Measurements from ENCODE around the gene OR4K5. TPM values are rescaled to one million over a fixed set of nuclear protein-coding genes. Genes with fewer than 3 reads are reported as not detected.

OR4K5 gene
- not detected in 2 replicates for total RNA-seq

GRCh38 chr14:19920021-19920657 is at the start of gene OR4K5:
TSS of gene OR4K5 (plus strand) at chr14:19920607. CDS start at chr14:19920607, 0 bp downstream.
- H3K9me3 Mint-ChIP-seq, result no peaks in the 10 kb centered on the region
- no peaks in the 10 kb centered on the region for H3K36me3 Mint-ChIP-seq (ENCODE audit: low read depth)
- no peak within 1 kb of the TSS for H3K27ac Mint-ChIP-seq
- no peak within 1 kb of the TSS for H3K4me3 Mint-ChIP-seq
- intact Hi-C loops (cut with micrococcal nuclease), result no loop called here
- H3K4me1 Mint-ChIP-seq (ENCODE audit: low read depth), result no peaks in the 10 kb centered on the region
- H3K27me3 Mint-ChIP-seq (ENCODE audit: insufficient read depth), result no peaks in the 10 kb centered on the region
- no peak for DNase-seq (ENCODE audit: low spot score)

GRCh38 chr14:19873178-19873577 is 47.2 kb upstream of the OR4K5 start:
- Mint-ChIP-seq H3K4me3 (no peak overlapping the region), H3K9me3 (no peaks in the 10 kb centered on the region), H3K27ac (no peak overlapping the region), H3K27me3 (ENCODE audit: insufficient read depth) (no peaks in the 10 kb centered on the region), H3K36me3 (ENCODE audit: low read depth) (no peaks in the 10 kb centered on the region), H3K4me1 (ENCODE audit: low read depth) (no peaks in the 10 kb centered on the region)
- DNase-seq (ENCODE audit: low spot score), result no peak
- intact Hi-C loops (cut with micrococcal nuclease), result no loop called here

DNA sequence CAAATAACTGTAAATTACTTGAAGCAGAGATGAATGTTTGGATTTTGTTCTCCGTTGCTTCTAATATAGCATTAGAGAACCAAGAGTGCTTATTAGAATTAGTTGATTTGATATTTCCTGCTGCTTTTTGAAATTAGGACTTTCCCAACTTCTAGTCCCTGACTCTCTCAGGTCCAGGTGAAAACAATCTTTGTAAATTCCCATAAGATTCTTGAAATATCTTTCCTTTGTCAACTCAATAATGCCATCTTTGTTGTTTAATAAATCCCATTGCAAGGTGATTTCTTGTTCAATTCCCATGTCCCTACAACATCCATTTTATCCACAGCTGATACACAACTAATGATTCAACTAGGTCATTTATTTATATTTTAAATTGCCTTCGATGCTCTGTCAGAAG is 45.6 kb upstream of the OR4K5 start, which contains the start of gene OR4K2:
OR4K2 (plus strand) TSS at position 301 of the 400 bp plus-strand sequence. CDS start 1,126 bp downstream, outside the sequence.
- Mint-ChIP-seq H3K4me1 (ENCODE audit: low read depth) (no peaks in the 10 kb centered on the region), H3K9me3 (no peaks in the 10 kb centered on the region), H3K36me3 (ENCODE audit: low read depth) (no peaks in the 10 kb centered on the region), H3K4me3 (no peak within 1 kb of the TSS), H3K27me3 (ENCODE audit: insufficient read depth) (no peaks in the 10 kb centered on the region), H3K27ac (no peak within 1 kb of the TSS)
- intact Hi-C loops (cut with micrococcal nuclease), result no loop called here
- DNase-seq (ENCODE audit: low spot score), result no peak

- intact Hi-C loops (cut with micrococcal nuclease), result no loop called here
- Mint-ChIP-seq H3K27me3 (ENCODE audit: insufficient read depth) (no peaks in the 10 kb centered on the region), H3K9me3 (no peaks in the 10 kb centered on the region), H3K27ac (no peak overlapping the region), H3K36me3 (ENCODE audit: low read depth) (no peaks in the 10 kb centered on the region), H3K4me3 (no peak overlapping the region), H3K4me1 (ENCODE audit: low read depth) (no peaks in the 10 kb centered on the region)
- no peak for DNase-seq (ENCODE audit: low spot score)
Measured at GRCh38 chr14:19878029-19878642, 42.3 kb upstream of the OR4K5 start.

DNA sequence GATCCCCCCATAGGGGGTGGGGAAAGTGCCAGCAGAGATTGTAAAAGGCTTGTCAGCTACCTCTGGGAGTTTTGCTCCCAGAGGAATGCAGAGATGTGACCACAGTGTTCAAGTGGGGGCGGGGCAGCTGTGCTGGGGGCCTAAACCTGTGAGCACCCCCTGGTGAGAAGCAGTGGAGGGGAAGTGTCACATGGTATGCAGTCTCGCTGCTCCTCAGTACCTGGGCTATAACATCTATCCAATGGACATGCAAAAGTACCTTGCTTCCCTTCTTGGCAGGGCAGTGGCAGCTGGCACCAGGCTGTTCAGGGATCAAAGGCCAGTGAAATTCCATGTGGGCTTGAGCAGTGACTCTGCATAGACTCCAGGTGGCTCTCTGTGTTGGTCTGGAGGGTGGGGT is 25.1 kb upstream of the OR4K5 start:
- H3K36me3 Mint-ChIP-seq (ENCODE audit: low read depth), result no peaks in the 10 kb centered on the region
- H3K4me3 Mint-ChIP-seq, result no peak overlapping the region
- H3K4me1 Mint-ChIP-seq (ENCODE audit: low read depth), result no peaks in the 10 kb centered on the region
- H3K9me3 Mint-ChIP-seq, result peaks cover 54% of the 10 kb centered on the region
- no peak overlapping the region for H3K27ac Mint-ChIP-seq
- no peaks in the 10 kb centered on the region for H3K27me3 Mint-ChIP-seq (ENCODE audit: insufficient read depth)
- intact Hi-C loops (cut with micrococcal nuclease), result no loop called here
- DNase-seq (ENCODE audit: low spot score), result no peak

GRCh38 chr14:19900999-19901398 is 19.4 kb upstream of the OR4K5 start:
- no peak overlapping the region for H3K27ac Mint-ChIP-seq
- no peaks in the 10 kb centered on the region for H3K36me3 Mint-ChIP-seq (ENCODE audit: low read depth)
- intact Hi-C loops (cut with micrococcal nuclease), result no loop called here
- peaks cover 29% of the 10 kb centered on the region for H3K9me3 Mint-ChIP-seq
- no peaks in the 10 kb centered on the region for H3K4me1 Mint-ChIP-seq (ENCODE audit: low read depth)
- H3K27me3 Mint-ChIP-seq (ENCODE audit: insufficient read depth), result no peaks in the 10 kb centered on the region
- H3K4me3 Mint-ChIP-seq, result no peak overlapping the region
- no peak for DNase-seq (ENCODE audit: low spot score)

DNA sequence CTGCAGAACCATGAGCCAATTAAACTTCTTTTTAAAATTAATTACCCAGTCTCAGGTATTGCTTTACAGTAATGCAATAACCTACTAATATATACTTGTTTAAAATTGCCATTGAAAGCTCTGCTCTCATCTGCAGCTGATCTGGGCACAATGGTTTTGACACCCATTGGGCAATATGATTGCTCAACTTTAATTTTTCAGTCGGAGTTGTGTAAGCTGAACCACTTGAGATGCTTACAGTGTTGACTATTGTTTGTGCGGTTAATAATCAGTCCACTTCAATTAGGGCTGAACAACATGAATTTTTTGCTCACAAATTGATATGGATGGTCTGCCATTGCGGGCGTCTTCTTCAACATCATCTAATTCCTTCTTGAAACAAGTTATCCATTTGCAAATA is 18.0 kb upstream of the OR4K5 start:
- intact Hi-C loops (cut with micrococcal nuclease), result no loop called here
- DNase-seq (ENCODE audit: low spot score), result no peak
- H3K4me3 Mint-ChIP-seq, result no peak overlapping the region
- H3K4me1 Mint-ChIP-seq (ENCODE audit: low read depth), result no peaks in the 10 kb centered on the region
- no peak overlapping the region for H3K27ac Mint-ChIP-seq
- H3K27me3 Mint-ChIP-seq (ENCODE audit: insufficient read depth), result no peaks in the 10 kb centered on the region
- peaks cover 15% of the 10 kb centered on the region for H3K9me3 Mint-ChIP-seq
- H3K36me3 Mint-ChIP-seq (ENCODE audit: low read depth), result no peaks in the 10 kb centered on the region

DNA sequence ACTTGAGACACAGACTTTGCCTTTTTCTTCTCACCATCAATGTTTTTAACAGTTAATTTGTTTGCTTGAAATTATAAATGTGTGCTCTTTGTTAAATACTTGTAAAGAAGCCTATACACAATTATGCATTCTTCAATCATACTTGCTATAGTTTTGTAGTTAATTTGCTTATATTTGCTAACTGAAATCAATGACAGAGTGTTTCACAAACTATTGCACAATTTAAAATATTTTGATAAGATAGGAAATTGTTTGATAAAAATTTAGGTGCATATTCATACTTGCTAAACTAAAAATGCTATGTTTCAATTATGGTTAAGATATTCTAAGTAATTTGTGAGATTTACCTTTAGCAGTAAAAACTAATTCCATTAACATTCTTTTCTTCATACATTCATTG is 13.7 kb upstream of the OR4K5 start:
- Mint-ChIP-seq H3K36me3 (ENCODE audit: low read depth) (no peaks in the 10 kb centered on the region), H3K4me1 (ENCODE audit: low read depth) (no peaks in the 10 kb centered on the region), H3K27me3 (ENCODE audit: insufficient read depth) (no peaks in the 10 kb centered on the region), H3K4me3 (no peak overlapping the region), H3K27ac (no peak overlapping the region), H3K9me3 (peaks cover 15% of the 10 kb centered on the region)
- intact Hi-C loops (cut with micrococcal nuclease), result no loop called here
- DNase-seq (ENCODE audit: low spot score), result no peak

DNA sequence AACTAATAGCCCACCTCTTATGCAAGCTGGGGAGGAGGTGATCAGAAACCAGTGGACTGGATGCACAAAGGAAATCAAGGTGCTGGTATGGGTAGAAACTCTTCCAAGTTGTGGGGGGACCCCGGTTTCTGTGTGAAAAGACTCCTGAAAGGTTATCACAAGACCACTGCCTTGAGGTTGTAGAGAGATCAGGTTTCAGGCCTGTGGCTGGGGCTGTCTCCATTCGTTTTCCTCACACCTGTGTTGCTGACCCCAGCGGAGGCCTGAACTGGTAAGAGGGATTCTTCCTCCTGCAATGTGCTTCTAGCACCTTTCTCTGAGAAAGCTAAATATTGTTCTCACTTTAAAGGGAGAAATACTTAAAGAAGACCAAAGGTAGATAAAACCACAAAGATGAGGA is 9.3 kb upstream of the OR4K5 start:
- H3K9me3 Mint-ChIP-seq, result peaks cover 16% of the 10 kb centered on the region
- DNase-seq (ENCODE audit: low spot score), result no peak
- no peaks in the 10 kb centered on the region for H3K36me3 Mint-ChIP-seq (ENCODE audit: low read depth)
- no peak overlapping the region for H3K27ac Mint-ChIP-seq
- H3K4me3 Mint-ChIP-seq, result no peak overlapping the region
- H3K4me1 Mint-ChIP-seq (ENCODE audit: low read depth), result no peaks in the 10 kb centered on the region
- intact Hi-C loops (cut with micrococcal nuclease), result no loop called here
- H3K27me3 Mint-ChIP-seq (ENCODE audit: insufficient read depth), result no peaks in the 10 kb centered on the region

- Mint-ChIP-seq H3K4me1 (ENCODE audit: low read depth) (no peaks in the 10 kb centered on the region), H3K27ac (no peak overlapping the region), H3K27me3 (ENCODE audit: insufficient read depth) (no peaks in the 10 kb centered on the region), H3K9me3 (no peaks in the 10 kb centered on the region), H3K36me3 (ENCODE audit: low read depth) (no peaks in the 10 kb centered on the region), H3K4me3 (no peak overlapping the region)
- intact Hi-C loops (cut with micrococcal nuclease), result no loop called here
- DNase-seq (ENCODE audit: low spot score), result no peak
Measured at GRCh38 chr14:19917243-19917642, 3.2 kb upstream of the OR4K5 start.

- no peaks in the 10 kb centered on the region for H3K4me1 Mint-ChIP-seq (ENCODE audit: low read depth)
- intact Hi-C loops (cut with micrococcal nuclease), result no loop called here
- H3K4me3 Mint-ChIP-seq, result no peak overlapping the region
- no peaks in the 10 kb centered on the region for H3K36me3 Mint-ChIP-seq (ENCODE audit: low read depth)
- H3K27me3 Mint-ChIP-seq (ENCODE audit: insufficient read depth), result no peaks in the 10 kb centered on the region
- no peak overlapping the region for H3K27ac Mint-ChIP-seq
- no peak for DNase-seq (ENCODE audit: low spot score)
- H3K9me3 Mint-ChIP-seq, result no peaks in the 10 kb centered on the region
Measured at GRCh38 chr14:19917955-19918518, 2.4 kb upstream of the OR4K5 start.

DNA sequence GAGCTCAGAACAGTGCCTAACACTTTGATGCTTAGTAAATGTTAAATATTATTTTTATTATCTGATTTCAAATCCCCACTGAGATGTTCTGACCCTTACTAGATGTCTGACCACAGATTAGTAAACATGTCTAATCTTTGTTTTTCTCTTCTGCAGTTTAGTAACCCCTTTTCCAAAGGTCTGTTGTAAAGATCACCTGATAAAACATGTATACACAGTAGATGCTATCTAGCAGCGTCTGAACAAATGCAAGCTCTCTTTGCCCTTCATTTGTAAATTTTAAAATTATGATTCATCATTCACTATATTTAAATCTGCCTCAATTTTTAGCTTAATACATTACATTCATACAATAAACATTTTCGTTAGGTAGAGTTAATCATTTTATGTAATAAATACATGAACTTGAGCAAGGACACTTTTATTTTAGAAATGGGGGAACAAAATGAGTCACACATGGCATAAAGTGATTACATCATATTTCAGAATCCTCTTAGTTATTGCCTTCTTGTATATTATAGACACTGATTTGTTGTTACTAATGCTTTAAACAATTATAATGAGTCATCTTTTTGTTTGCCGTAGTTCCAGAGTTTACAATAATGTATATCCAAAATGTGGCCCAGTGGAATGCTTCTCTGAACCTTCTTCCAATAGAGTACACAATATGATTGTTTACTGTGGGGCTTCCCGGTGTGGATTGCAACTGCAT is 1.7 kb upstream of the OR4K5 start:
- H3K27me3 Mint-ChIP-seq (ENCODE audit: insufficient read depth), result no peaks in the 10 kb centered on the region
- H3K36me3 Mint-ChIP-seq (ENCODE audit: low read depth), result no peaks in the 10 kb centered on the region
- no peak overlapping the region for H3K27ac Mint-ChIP-seq
- intact Hi-C loops (cut with micrococcal nuclease), result no loop called here
- no peak for DNase-seq (ENCODE audit: low spot score)
- no peaks in the 10 kb centered on the region for H3K9me3 Mint-ChIP-seq
- H3K4me3 Mint-ChIP-seq, result no peak overlapping the region
- H3K4me1 Mint-ChIP-seq (ENCODE audit: low read depth), result no peaks in the 10 kb centered on the region

DNA sequence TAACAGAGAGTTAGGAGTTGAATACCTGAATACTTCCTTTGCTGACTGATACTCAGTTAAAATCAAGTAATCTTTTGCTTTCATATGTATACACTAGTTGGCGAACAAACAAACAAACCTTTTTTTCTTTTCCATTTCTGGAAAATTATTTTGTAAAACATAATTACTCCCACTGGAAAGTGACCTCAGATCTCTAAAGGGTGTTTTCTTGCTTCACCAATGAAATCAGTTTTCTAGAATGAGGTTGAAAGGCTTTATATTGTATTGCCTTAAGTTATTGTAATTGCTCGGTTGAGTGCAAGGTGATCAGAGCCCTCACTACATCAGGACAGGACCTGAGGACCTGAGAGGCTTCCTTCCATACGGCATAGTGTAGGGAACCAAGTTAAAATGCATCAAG is 10.2 kb downstream of the OR4K5 start, which contains the start of gene OR4K1:
OR4K1 (plus strand) TSS at position 301 of the 400 bp plus-strand sequence. CDS start 4,750 bp downstream, outside the sequence.
- intact Hi-C loops (cut with micrococcal nuclease), result no loop called here
- no peaks in the 10 kb centered on the region for H3K36me3 Mint-ChIP-seq (ENCODE audit: low read depth)
- no peaks in the 10 kb centered on the region for H3K27me3 Mint-ChIP-seq (ENCODE audit: insufficient read depth)
- no peak for DNase-seq (ENCODE audit: low spot score)
- H3K27ac Mint-ChIP-seq, result no peak within 1 kb of the TSS
- H3K9me3 Mint-ChIP-seq, result no peaks in the 10 kb centered on the region
- H3K4me1 Mint-ChIP-seq (ENCODE audit: low read depth), result no peaks in the 10 kb centered on the region
- no peak within 1 kb of the TSS for H3K4me3 Mint-ChIP-seq
